Measurements from ENCODE around the gene CACNB2. TPM values are rescaled to one million over a fixed set of nuclear protein-coding genes. Genes with fewer than 3 reads are reported as not detected.

CACNB2 gene
- total and polyA plus RNA-seq, 10 of the 15 experiments (the other 5 are each of a cell fraction or from before 2014, with no cell fraction given): 0.62 to 8.1 (median 1.2) TPM

GRCh38 chr10:18100669-18101068 is 39.6 kb upstream of the CACNB2 start:
- H3K4me1 ChIP-seq (ENCODE audit: control insufficient read depth, insufficient read depth, low read length): no peaks in the 10 kb centered on the region
- no peak overlapping the region for H3K4me2 ChIP-seq (ENCODE audit: control insufficient read depth, insufficient read depth)
- H3K27me3 ChIP-seq (replicated peaks in 1 of 2; ENCODE audit: control insufficient read depth in 2 of 2, insufficient read depth in 2 of 2, low read length in 1 of 2): no peaks in the 10 kb centered on the region
- H3K36me3 ChIP-seq (ENCODE audit: control insufficient read depth in 2 of 2, insufficient read depth in 2 of 2, low read length in 1 of 2): no peaks in the 10 kb centered on the region
- POLR2A ChIA-PET: no interaction called here
- no peak overlapping the region for H3K4me3 ChIP-seq
- H2AFZ ChIP-seq (ENCODE audit: control insufficient read depth, low read depth, low read length): no peak overlapping the region
- SMC1A ChIA-PET (ENCODE audit: uncharacterized antibody, unreplicated experiment): no interaction called here
- WGBS (ENCODE audit: insufficient coverage, insufficient replicate concordance, low lambda C conversion rate, missing lambda C conversion rate): 0% methylated on average over 1 of the region's 1 CpG
- intact Hi-C loops (cut with micrococcal nuclease; ENCODE audit: unreplicated experiment): loop anchor here (5.0 kb wide), 3 partner anchors 118 to 293 kb away; partner anchors contain the start of gene MRC1
- no peak for DNase-seq (ENCODE audit: low read depth, low spot score)
- no peak for FAIRE-seq
- no peak overlapping the region for H3K27ac ChIP-seq (ENCODE audit: control insufficient read depth, insufficient read depth)
- H3K9me3 ChIP-seq (replicated peaks; ENCODE audit: control insufficient read depth, insufficient read depth, low read length): no peaks in the 10 kb centered on the region
- TF ChIP-seq CREB1 (IDR thresholded peaks at IDR 0.05; ENCODE audit: low read depth): no peak
- no peak for TF ChIP-seq ESRRA (IDR thresholded peaks at IDR 0.05; ENCODE audit: low read length)
- TF ChIP-seq CEBPB (IDR thresholded peaks at IDR 0.05; ENCODE audit: borderline replicate concordance in 1 of 2, low read depth in 2 of 2, low read length in 2 of 2): no peak
- TF ChIP-seq EGR1 (IDR thresholded peaks at IDR 0.05; ENCODE audit: borderline replicate concordance in 1 of 2, low read depth in 2 of 2, low read length in 2 of 2): no peak
- TF ChIP-seq RAD51 (IDR thresholded peaks at IDR 0.05): no peak
- no peak for TF ChIP-seq IRF5 (IDR thresholded peaks at IDR 0.05; ENCODE audit: borderline replicate concordance)
- no peak for TF ChIP-seq IKZF2 (IDR thresholded peaks at IDR 0.05)
- no peak for TF ChIP-seq RAD21 (IDR thresholded peaks at IDR 0.05; ENCODE audit: insufficient read depth, low read depth, low read length)
- no peak for TF ChIP-seq BCL11A (IDR thresholded peaks at IDR 0.05; ENCODE audit: low read depth, low read length)
- no peak for TF ChIP-seq POLR2AphosphoS2 (IDR thresholded peaks at IDR 0.05; ENCODE audit: low read depth, low read length)
- TF ChIP-seq BCLAF1 (IDR thresholded peaks at IDR 0.05): no peak
- TF ChIP-seq SREBF1 (IDR thresholded peaks at IDR 0.05; ENCODE audit: low read length): no peak
- TF ChIP-seq ZNF207 (IDR thresholded peaks at IDR 0.05; ENCODE audit: borderline replicate concordance): no peak
- no peak for TF ChIP-seq ZBTB33 (IDR thresholded peaks at IDR 0.05)
- TF ChIP-seq LARP7 (IDR thresholded peaks at IDR 0.05): no peak
- no TSS peak for BruUV-seq (replicated peaks)
- H4K20me1 ChIP-seq (ENCODE audit: control insufficient read depth, insufficient read depth): no peaks in the 10 kb centered on the region
- in situ Hi-C loops (cut with MboI): loop anchor here (10.0 kb wide), 1 partner anchor 496 kb away; no protein-coding TSS in a partner anchor
- no peak overlapping the region for H3K9ac ChIP-seq (ENCODE audit: control insufficient read depth, insufficient read depth, low read length)
- ATAC-seq: no peak
- RAD21 ChIA-PET (ENCODE audit: unreplicated experiment): no interaction called here
- H3K79me2 ChIP-seq (ENCODE audit: control insufficient read depth, insufficient read depth, low read length): no peaks in the 10 kb centered on the region
- CTCF ChIA-PET: interaction anchor here (0.8 to 1.3 kb wide), 2 partner anchors 190 to 357 kb away, joined by 3 to 4 read pairs; no protein-coding TSS in a partner anchor

Data from GM12878 (cell line).